ENCODE results near the gene TOP1.

DNA sequence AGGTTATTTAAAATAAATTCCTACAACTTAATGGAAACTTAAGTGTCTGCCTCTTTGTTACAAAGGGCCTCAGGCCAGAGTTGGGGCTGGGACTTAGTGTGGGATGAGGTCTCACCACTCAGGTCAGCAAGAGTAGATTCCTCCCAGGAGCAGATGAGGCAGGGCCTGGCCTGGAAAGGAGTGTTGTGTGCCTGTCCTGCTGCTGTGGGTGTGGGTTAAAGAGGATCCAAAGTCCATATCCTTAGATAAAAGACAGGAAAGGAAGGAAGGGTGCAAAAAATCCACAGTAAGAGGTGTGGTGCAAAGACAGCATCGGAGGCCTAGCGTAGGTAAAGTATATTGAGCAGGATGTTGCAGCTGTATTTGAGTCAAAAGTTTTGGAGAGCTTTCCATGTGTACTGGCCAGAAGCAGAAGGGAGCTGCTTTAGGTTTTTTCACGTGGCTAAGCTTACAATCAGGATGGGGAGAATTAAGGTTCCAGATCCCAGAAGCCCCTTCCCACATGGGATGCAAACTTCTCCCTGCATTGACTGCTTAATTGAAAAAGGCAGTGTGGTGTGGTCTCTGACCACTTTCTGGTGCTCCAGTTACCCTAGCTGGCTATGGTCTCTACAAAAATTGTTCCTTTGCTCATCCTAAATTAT is 96.0 kb downstream of the TOP1 start:
- TF ChIP-seq, protein P1, sequence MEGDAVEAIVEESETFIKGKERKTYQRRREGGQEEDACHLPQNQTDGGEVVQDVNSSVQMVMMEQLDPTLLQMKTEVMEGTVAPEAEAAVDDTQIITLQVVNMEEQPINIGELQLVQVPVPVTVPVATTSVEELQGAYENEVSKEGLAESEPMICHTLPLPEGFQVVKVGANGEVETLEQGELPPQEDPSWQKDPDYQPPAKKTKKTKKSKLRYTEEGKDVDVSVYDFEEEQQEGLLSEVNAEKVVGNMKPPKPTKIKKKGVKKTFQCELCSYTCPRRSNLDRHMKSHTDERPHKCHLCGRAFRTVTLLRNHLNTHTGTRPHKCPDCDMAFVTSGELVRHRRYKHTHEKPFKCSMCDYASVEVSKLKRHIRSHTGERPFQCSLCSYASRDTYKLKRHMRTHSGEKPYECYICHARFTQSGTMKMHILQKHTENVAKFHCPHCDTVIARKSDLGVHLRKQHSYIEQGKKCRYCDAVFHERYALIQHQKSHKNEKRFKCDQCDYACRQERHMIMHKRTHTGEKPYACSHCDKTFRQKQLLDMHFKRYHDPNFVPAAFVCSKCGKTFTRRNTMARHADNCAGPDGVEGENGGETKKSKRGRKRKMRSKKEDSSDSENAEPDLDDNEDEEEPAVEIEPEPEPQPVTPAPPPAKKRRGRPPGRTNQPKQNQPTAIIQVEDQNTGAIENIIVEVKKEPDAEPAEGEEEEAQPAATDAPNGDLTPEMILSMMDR (IDR thresholded peaks at IDR 0.05), result no peak
- no peak for TF ChIP-seq POLR2A (IDR thresholded peaks at IDR 0.05)
